ENCODE data around the gene C7orf33.

Gene C7orf33

GRCh38 chr7:148630078-148630477 lies 39.5 kb downstream of the C7orf33 start:
- no peak for DNase-seq

GRCh38 chr7:148633761-148634160 lies 43.2 kb downstream of the C7orf33 start:
- DNase-seq, result no peak

- no peak for DNase-seq
These were observed 46.5 kb downstream of the C7orf33 start for GRCh38 chr7:148637094-148637493.

GRCh38 chr7:148645898-148646297 lies 55.3 kb downstream of the C7orf33 start:
- no peak for DNase-seq

- no peak for DNase-seq
These were observed 59.8 kb downstream of the C7orf33 start for GRCh38 chr7:148650232-148650858.

GRCh38 chr7:148652773-148653172 lies 62.2 kb downstream of the C7orf33 start:
- no peak for DNase-seq

GRCh38 chr7:148657929-148658328 lies 67.4 kb downstream of the C7orf33 start:
- DNase-seq, result no peak

- DNase-seq, result no peak
These were observed 70.9 kb downstream of the C7orf33 start for GRCh38 chr7:148661471-148661870.

- no peak for DNase-seq
These were observed 72.1 kb downstream of the C7orf33 start for GRCh38 chr7:148662646-148663045.

- no peak for DNase-seq
These were observed 73.8 kb downstream of the C7orf33 start for GRCh38 chr7:148664324-148664723.

GRCh38 chr7:148665221-148665620 lies 74.7 kb downstream of the C7orf33 start:
- DNase-seq, result no peak
